K562 treated with DMSO at 1 percent for 4 hours (cell line): ENCODE measurements around the gene SLC35E4. TPM values are rescaled to one million over a fixed set of nuclear protein-coding genes. Genes with fewer than 3 reads are reported as not detected.

ENCODE experiments used
- total RNA-seq: library from RNA; unstranded; fragments of 300-600 nt; gene quantifications from 2 replicates; pipeline ENCODE4 v1.2.3, GENCODE V29; 2022; ENCODE audit not compliant: insufficient read depth

The SLC35E4 gene, protein sequence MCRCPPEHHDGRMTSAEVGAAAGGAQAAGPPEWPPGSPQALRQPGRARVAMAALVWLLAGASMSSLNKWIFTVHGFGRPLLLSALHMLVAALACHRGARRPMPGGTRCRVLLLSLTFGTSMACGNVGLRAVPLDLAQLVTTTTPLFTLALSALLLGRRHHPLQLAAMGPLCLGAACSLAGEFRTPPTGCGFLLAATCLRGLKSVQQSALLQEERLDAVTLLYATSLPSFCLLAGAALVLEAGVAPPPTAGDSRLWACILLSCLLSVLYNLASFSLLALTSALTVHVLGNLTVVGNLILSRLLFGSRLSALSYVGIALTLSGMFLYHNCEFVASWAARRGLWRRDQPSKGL
- 2.2 and 3.1 TPM in 2 replicates for total RNA-seq

DNA sequence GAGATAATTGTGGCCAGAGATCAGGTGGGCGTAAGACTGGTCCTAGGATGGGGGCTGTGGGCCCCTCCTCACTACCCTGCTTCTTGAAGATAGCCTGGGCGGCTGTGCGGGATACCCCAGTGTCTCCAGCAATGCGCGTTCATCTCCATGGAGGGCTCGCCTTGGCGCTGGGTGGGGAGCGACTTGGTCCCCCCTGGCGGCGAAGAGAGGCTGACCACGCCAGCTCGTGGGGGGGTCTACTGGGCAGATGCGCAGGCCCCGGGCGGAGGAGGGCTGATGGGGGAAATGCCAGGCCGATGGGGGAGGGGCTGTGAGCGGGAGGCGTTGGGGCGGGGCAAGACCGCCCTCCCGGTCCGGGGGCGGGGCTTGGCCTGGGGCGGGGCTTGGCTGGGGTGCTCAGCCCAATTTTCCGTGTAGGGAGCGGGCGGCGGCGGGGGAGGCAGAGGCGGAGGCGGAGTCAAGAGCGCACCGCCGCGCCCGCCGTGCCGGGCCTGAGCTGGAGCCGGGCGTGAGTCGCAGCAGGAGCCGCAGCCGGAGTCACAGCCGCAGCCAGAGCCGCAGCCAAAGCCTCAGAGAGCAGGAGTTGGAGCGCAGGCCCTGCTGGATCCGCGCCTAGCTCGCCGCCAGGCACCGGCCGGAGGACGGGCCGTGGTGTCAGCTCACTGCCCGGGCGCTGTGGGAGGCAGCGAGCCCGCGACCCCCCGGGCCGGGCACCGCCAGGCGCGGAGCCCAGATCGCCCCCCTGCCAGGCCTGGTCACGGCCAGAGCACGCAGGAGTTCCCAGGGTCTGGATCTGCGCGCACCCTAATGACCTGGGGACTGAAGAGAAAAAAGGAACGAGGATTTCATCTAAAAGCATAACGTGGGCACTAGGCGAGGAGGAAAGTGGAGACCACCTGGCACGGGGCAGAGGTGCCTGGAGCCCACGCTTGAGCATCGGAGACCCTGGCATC, at the start of gene SLC35E4:
TSS of gene SLC35E4 (plus strand) at position 509 of the 953 bp plus-strand sequence. CDS start 670 bp downstream, outside the sequence.

DNA sequence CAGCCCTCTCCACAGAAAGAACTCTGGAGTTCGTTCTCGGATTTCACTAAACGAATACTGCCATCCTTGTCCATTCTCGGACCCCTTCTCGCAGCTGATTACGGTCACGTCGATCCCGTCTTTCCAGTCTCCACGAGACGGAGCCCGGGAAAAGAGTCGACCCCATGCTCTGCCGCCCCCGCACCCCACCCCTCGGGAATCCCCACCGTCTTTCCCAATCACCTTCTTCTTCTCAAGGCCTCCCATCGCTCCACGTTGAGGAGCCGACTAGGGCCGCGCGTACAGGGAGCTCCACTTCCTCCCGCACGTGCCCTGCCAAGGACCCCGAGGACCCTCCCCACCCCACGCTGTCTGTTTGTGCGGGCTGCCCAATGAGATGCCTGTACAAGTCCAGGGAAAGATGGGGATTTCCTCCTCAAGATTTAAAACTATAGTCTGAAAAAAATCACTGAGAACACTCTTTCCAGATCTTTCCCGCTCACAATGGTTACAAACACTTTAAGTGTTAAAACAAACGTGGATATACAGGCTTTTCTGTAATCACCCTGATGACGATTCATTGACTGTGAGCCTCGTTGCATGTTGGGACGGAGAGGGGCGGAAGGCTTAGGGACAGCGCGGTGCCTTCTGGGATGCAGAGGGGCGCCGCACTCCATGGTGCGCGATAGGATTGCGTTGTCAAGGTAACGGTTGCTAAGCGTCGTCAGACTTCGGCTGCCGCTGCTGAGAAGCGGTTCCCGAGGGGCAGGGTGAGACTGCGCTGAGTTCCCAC, 43.8 kb upstream of the SLC35E4 start, which contains the start of gene PES1:
TSS of gene PES1 (minus strand) at position 323 of the 772 bp plus-strand sequence. CDS start at position 246, 77 bp downstream.

DNA sequence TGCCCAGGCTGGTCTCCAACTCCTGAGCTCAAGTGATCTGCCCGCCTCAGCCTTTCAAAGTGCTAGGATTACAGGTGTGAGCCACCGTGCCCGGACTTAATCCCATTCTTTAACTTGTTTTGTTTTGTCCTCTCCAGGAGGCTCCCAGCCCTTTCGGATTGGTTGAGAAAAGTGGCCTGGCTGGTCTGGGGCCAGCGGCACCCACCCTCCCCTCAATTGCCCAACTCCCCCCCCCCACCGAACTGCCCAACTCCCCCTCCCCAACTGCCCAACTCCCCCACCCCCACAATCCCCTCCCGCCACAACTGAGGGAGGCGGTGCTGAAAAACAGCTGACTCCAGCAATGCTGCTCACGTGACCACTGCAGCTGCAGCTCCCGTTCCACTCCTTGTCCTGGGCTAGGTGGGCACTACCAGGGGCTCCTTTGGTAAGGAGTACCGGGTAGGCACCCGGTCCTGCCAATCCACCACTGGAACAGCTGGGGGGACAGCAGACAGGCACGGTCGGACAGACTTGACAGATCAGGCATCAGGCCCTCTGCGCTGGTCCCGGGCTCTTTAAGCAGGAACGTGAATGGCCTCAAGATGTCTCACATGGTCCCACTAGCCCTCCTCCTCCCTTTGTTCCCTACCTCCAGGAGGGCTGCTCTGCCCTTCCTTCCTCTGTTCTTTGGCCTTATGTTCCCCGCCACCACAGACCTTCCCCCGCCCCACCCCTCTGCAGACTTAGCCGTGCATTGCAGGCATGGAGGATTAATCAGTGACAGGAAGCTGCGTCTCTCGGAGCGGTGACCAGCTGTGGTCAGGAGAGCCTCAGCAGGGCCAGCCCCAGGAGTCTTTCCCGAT, 28.9 kb upstream of the SLC35E4 start, which contains the start of gene TCN2:
TSS of gene TCN2 (plus strand) at position 720 of the 845 bp plus-strand sequence. CDS start 158 bp downstream, outside the sequence.

DNA sequence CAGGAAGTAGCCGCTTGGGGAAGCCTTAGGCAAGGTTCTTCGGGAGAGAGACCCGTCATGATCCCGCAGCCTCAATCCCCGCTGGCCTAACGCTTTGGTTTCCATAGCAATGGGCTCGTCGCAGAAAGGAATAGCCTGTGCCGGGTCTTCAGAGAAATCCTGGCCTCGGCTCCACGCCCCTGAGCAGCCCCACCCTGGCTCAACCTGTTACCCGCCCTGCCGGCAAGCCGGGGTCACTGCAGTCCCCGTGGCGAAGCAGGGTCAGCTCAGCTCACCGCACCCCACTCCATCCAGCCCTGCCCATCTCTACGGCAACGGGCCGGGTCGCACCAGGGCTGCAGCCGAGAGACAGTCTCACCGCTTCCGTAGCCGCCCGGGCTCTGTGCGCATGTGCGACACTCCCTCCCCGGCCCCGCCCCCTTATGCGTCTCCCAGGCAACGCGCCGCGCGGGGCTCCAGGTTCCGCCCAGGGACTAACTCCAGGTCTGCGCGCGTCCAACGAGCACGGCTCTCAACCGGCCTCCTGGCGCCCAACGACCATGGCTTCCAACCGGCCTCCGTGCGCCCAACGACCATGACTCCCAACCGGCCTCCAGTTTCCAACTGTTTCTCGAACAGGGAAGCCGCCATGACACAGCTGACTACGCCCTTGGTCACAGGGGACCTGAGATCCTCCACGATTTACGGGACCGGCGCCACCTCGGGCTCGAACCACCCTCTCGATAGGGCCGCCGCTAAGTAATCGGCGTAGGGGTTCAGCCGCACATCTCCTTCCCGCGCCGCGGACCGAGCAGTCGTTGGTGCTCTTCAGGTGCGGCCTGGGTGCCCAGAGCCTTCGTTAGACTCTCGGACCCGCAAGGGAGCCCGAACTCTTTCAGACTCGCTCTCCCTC, 32.2 kb downstream of the SLC35E4 start, which contains the start of gene DUSP18:
TSS of gene DUSP18 (minus strand) at position 382 of the 892 bp plus-strand sequence. CDS start 3,872 bp downstream, outside the sequence.

DNA sequence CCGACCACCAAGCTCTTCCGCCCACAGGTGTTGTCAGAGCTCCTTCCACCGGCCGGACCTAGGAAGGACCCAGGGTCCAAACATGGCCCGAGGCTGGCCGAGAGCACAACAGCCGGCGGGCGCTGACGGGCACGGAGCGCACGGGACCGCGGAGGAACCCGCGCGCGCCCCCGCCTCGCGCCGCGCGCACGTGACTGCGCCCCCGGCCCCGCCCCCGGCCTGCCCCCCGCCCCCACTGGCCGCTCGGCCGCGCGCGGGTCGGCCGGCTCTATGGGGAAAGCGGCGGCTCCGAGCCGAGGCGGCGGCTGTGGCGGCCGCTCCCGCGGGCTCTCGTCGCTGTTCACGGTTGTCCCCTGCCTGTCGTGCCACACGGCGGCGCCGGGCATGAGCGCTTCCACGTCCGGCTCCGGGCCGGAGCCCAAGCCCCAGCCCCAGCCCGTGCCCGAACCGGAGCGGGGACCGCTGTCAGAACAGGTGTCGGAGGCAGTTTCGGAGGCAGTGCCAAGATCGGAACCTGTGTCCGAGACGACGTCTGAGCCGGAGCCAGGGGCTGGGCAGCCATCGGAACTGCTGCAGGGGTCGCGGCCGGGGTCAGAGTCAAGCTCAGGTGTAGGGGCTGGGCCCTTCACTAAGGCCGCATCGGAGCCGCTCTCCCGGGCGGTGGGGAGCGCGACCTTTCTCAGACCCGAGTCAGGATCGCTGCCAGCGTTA, 59.2 kb downstream of the SLC35E4 start, which contains the start of gene OSBP2:
TSS of gene OSBP2 (plus strand) at position 235 of the 711 bp plus-strand sequence. CDS start at position 271, 36 bp downstream.

Other genes starting within 250 kb of the SLC35E4 start
- 2.5 and 5.4 TPM in 2 replicates for gene RNF215, start 248.4 kb upstream of the SLC35E4 start, total RNA-seq
- 0.21 TPM in 1 of 2 replicates, not detected in the other for gene SEC14L2, start 238.8 kb upstream of the SLC35E4 start, total RNA-seq
- 30.3 and 32.4 TPM in 2 replicates for gene MTFP1, start 210.0 kb upstream of the SLC35E4 start, total RNA-seq
- not detected in 2 replicates for gene SEC14L3, start 163.8 kb upstream of the SLC35E4 start, total RNA-seq
- gene SEC14L4, start 130.1 kb upstream of the SLC35E4 start, total RNA-seq = not detected in 2 replicates
- 0.22 and 0.35 TPM in 2 replicates for gene SEC14L6, start 89.0 kb upstream of the SLC35E4 start, total RNA-seq
- 4.2 and 6.0 TPM in 2 replicates for gene GAL3ST1, start 61.1 kb upstream of the SLC35E4 start, total RNA-seq
- gene PES1, start 43.9 kb upstream of the SLC35E4 start, total RNA-seq = 37.5 and 40.5 TPM in 2 replicates
- 4.8 and 4.9 TPM in 2 replicates for gene TCN2, start 28.6 kb upstream of the SLC35E4 start, total RNA-seq
- 1.5 and 1.9 TPM in 2 replicates for gene DUSP18, start 32.1 kb downstream of the SLC35E4 start, total RNA-seq
- 15.2 and 16.8 TPM in 2 replicates for gene OSBP2, start 59.1 kb downstream of the SLC35E4 start, total RNA-seq